22Rv1 (cell line): ENCODE measurements around the gene KAZN.

Experiments
- H3K27ac ChIP-seq: fragments of 450-650 bp; 2 replicates; pipeline ENCODE4 v1.5.1; 2017
- ZFX ChIP-seq: fragments of 450-650 bp; IDR thresholded peaks from 2 replicates; pipeline ENCODE4 v1.6.1; 2017; ENCODE audit warnings: antibody characterized with exemption, borderline replicate concordance
- TF ChIP-seq, protein P1 (sequence below): fragments of 450-650 bp; IDR thresholded peaks from 2 replicates; pipeline ENCODE4 v1.5.1; 2017; ENCODE audit warnings: mild to moderate bottlenecking

The KAZN gene

DNA sequence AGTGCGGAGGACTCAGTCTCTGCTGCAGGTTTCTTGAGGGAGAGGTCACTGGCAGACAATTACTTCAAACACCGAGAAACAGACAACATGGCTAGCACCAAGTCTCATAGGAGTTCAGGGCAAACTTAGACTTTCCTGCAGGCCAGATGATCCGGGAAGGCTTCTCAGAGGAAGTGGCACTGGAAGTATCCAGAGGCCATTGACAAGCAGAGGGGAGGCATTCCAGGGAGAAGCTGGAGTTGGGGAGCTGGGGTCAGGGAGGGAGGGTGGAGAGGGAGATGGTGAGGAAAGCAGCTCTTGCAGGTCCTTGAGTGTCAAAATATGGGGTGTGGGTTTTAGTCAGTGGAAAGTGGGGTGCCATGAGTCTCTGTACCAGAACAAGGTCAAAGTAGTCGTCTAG is 147.9 kb downstream of the KAZN start:
- TF ChIP-seq, protein P1, sequence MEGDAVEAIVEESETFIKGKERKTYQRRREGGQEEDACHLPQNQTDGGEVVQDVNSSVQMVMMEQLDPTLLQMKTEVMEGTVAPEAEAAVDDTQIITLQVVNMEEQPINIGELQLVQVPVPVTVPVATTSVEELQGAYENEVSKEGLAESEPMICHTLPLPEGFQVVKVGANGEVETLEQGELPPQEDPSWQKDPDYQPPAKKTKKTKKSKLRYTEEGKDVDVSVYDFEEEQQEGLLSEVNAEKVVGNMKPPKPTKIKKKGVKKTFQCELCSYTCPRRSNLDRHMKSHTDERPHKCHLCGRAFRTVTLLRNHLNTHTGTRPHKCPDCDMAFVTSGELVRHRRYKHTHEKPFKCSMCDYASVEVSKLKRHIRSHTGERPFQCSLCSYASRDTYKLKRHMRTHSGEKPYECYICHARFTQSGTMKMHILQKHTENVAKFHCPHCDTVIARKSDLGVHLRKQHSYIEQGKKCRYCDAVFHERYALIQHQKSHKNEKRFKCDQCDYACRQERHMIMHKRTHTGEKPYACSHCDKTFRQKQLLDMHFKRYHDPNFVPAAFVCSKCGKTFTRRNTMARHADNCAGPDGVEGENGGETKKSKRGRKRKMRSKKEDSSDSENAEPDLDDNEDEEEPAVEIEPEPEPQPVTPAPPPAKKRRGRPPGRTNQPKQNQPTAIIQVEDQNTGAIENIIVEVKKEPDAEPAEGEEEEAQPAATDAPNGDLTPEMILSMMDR = no peak
- no peak for TF ChIP-seq ZFX
- no peak overlapping the region for H3K27ac ChIP-seq

DNA sequence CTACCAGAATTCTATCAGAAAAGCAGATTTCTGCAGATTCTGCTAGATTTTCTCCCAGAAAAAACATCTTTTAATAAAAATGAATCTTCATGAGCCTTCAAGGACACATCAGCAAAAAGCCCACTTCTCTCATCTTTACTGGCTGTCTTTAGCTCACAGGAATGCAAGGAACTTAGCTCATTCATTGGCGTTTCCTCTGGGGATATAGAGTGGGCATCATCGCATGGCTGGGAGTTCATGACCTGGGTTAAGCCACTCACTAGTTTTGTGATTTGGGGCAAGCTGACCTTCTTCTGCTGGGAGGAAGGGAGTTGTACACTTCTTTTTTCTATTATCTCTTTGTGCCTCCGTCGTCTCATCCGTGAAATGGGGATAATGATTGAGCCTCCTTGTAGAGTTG is 149.7 kb downstream of the KAZN start:
- no peak overlapping the region for H3K27ac ChIP-seq
- TF ChIP-seq, protein P1 = no peak
- no peak for TF ChIP-seq ZFX

DNA sequence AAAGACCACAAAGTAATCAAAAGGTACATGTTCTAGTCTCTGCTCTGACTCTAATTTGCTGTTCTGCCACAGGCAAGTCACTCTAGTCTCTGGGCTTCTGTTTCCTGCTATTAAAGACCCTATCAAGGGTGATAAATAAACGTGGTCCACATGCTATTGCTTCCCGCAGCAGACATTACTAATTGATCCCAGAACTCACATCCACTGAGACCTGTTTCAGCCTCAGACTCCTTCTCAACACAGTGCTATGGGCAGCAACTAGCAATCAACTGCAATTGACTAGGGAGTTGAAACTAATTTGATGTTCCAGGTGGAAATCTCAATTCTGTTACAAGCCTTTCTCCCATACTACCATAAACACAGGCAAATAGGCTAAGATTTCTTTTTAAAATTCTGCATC is 150.5 kb downstream of the KAZN start:
- TF ChIP-seq, protein P1 = no peak
- no peak for TF ChIP-seq ZFX
- no peak overlapping the region for H3K27ac ChIP-seq

DNA sequence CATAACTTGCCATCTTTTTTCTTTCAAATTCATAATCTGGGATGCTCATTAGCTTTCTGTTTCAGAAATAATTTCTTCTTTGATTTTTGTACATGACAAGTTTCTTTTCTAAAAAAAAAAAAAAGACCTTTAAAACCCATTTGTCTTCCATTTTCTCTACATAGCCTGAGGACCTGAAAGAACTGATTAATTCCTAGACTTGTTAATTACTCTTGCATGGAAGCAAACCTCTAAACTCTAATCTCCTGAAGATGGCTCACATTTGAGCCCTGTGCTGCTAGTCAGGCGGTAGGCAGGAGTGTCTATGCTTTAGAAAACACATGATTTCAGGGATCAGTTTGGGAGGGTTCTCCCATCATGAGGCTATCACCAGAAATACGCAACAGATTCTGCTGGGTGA is 152.0 kb downstream of the KAZN start:
- H3K27ac ChIP-seq = no peak overlapping the region
- no peak for TF ChIP-seq ZFX
- TF ChIP-seq, protein P1 = no peak

DNA sequence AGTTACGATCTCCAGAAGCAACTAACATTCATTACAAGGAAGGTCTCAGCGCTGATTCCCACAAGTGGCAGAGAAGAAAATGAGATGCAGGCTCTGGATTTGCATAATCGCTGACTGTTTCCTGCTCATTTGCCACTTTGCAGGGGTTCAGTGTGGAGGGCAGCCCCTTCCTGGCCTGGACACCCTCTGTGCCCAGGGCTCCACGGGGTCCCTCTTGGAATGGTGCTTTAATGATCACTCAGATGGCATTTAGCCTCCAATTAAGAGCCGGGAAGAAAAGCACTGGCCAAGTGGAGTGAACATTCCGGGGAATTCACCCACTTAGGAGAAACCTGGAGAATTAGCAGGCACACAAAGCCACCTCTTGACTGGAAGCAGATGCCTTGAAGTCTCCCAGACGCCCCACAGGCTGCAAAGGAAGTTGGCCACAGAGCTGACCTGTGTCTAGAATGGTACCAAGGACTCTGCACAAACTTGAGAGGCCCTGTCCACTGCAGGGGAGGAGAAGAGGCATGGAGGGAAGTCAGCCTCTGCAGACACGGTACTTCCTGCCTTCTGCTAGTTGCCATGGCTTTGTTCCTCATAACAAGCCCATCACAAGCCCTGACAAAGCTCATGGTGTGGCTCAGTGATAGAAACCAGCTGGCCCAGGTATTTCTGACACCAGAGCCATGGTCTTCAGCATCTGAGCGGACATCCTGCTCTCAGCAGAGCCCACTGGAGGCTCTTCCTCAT is 157.2 kb downstream of the KAZN start:
- no peak for TF ChIP-seq ZFX
- TF ChIP-seq, protein P1 = no peak
- no peak overlapping the region for H3K27ac ChIP-seq

DNA sequence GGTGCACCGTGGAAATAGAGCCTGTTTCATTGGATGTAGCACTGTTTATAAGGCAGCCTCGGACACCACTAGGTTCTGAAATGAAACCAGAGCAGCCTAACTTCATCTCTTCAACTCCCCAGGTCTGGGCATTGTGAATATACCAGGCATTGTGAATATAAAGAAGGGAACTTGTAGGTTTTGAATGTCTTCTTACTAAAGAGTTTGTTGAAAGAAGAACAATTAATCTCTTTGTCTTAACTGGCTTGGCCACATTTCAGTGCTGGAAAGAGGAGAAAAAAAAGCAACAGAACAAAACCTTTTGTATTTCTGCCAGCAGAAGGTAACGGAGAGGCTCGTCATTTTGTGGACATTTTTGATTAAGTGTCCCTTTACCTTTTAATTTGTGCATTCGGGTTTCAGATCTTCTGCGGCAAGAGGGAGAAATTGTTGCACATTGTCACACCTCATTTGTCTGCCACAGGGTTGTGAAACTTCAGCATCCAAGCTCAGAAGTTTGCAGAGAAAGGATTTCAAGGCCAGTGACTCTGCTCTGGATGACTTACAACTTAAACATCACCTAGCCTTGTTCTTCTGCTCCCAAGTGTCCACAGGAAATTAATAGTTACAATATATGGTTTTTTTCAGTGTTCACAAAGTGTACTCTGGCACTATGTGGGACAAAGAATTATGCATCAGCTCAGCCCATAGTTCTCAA is 158.3 kb downstream of the KAZN start:
- TF ChIP-seq, protein P1 = no peak
- no peak for TF ChIP-seq ZFX
- no peak overlapping the region for H3K27ac ChIP-seq

DNA sequence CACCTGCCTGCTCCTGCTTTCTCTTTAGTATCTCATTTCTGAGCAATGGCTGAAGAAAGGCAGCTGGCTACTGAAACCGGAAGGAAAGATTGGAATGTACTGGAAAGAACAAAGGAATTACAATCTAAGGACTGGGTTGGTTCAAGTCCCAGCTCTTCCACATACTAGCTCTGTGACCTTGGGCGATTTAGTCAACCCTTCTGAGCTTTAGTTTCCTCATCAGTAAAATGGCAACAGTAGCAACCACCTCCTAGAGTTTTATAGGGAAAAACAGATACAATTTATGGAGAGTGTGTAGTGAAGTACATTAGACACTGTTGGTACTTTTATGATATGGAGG is 158.8 kb downstream of the KAZN start:
- no peak overlapping the region for H3K27ac ChIP-seq
- no peak for TF ChIP-seq ZFX
- TF ChIP-seq, protein P1 = no peak
